Cardiac septum (tissue), 1 donor: ENCODE data around the gene COPS9. TPM values are rescaled to one million over a fixed set of nuclear protein-coding genes. Genes with fewer than 3 reads are reported as not detected.
A peak's percentile ranks its signal among the peaks of the same experiment; 100 is the strongest.

ENCODE experiments used
- DNase-seq: peaks from one replicate; pipeline ENCODE4 v3.0.0-alpha.2; 2020; ENCODE audit warnings: low spot score
- intact Hi-C: fragments of 100-400 bp; cut with DNase I; formaldehyde crosslinking; loops from one replicate; pipeline ENCODE4 v1.14.0; 2022
- total RNA-seq: library from RNA; stranded (reverse); fragmentation: NEBNext Ultra II Directional; extraction: Animal tissue kit (Norgen Biotek cat#: 25700); gene quantifications from one replicate; pipeline ENCODE4 v1.2.1, GENCODE V29; 2021
- donor health status: DM: no; HTN: no; CAD: no.

COPS9 gene
- total RNA-seq, 1 donor from 2014 or later = 149 TPM

DNA sequence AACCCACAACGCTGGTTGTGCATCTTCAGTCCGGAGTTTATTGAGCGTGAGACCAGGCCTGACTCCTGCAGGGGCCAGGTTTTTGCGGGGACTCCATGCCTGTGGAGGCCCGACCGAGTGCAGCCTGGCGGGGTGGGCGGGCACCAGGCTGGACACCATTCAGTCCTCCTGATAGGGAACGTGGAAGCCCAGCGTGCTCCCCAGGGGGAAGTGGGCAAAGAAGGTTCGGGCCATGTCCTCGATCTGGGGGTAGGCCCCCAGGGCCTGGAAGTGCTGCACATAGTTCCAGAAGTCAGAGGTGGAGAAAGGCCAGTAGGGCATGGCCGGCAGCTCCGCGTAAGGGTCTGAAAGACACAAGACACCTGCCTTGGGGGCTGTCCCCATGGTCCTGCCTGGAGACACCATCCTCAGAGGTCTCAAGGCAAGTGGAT, 2.9 kb upstream of the COPS9 start:
- DNase-seq = peak; percentile 51
- intact Hi-C loops = no loop called here

DNA sequence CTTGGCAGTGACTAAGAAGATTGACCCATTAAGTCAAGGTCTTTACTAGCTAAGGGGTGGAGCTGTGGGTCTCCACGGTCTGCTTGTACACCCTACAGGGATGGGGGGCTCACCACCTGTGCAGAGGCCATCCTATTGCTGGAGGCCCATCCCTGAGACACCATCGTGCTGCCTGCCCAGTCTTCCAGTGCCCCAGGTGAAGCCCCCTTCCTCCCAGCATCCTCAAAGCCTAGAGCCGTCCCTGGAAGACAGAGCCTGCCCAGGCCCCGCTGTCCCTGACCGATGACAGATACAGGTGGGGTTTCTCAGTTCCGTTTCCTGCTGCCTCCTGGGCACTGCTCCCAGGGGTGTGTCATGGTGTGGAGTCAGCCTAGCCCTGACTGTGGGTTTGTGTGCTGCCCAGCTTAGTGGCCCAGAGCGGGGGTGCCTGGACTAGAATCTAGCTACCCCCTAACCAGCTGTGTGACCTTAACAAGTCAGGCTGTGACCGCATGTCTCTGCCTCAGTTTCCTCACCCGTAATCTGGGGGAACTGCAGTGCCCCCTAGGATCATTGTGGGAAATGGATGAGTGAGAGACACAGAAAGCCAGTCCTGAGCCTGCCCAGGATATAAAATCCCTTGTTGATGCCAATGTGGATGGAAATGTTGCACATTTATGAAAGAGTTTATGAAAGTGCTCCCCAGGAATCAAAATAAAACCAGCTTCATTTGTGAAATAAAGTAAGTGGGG, 2.3 kb upstream of the COPS9 start:
- peak; percentile 66 for DNase-seq
- intact Hi-C loops = no loop called here

DNA sequence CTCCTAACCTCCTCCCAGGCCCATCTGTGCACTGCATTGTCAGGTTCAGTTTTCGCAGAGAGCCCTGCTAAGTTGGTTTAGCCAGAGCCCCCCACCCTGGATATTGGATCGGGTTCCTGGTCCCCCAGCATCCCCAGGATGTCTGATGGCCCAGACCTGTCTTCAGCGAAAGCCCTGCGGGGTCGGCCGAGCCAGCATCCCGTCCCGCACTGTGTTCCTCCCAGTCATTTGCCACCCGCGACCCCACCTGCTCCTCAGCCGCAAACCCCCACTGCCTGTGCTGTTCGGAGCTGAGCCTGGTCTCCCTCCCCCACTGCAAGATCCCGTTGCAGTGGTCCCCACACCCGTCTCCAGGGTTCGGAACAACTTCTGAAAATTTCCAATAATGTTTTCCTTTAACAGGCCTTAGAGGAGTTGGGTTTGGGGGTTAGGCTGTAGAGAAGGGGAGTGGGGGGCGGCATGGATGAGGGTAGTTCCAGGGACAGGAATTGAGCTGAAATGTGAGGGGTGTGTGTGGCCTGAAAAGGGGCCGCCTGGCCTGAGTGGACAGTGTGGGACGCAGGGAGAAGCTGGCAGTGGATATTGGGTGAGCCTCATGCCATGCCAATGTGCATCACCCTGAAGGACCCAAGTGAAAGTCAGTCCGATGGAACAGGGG, 1.6 kb upstream of the COPS9 start:
- intact Hi-C loops = no loop called here
- DNase-seq = peak; percentile 50

DNA sequence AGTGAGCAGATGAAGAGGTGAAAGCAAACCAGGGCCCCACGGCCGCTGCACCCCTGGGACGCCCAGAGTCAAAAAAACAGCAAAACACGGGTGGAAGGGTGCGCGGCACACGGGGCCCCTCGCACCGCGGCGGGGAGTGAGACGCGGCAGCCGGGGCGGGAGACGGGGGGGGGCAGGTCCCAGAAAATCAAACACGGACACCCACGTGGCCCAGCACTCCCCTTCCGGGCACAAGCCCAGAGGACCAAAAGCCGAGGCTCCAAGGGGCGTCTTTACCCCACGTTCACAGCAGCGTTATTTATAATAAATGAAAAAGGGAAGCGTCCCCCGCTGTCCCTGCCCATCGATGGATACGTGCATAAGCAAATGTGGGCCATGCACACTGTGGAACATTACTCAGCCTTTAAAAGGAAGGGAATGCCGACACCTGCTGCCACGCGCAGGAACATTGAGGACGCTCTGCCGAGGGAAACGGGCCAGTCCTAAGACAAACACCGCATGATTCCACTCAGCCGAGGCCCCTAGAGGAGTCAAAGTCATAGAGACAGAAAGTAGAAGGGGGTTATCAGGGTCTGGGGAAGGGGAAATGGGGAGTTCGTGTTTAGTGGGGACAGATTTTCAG, 677 bp upstream of the COPS9 start:
- intact Hi-C loops = no loop called here
- DNase-seq = peak; percentile 58

DNA sequence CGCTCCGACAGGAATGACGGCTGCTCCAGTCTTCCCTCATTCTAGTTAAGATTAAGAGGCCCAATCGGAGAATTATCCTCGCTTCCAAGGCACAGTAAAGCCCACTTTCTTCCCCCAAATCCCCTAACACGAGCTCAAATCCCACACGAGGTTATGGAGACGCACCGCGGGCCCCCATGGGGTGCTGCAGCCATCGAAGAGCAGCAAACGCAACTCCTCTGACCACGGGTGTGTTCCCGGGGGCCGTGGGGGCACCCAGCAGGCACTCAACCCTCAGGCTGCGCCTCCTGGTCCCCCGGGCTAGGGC, 446 bp downstream of the COPS9 start:
- no peak for DNase-seq
- intact Hi-C loops = no loop called here

DNA sequence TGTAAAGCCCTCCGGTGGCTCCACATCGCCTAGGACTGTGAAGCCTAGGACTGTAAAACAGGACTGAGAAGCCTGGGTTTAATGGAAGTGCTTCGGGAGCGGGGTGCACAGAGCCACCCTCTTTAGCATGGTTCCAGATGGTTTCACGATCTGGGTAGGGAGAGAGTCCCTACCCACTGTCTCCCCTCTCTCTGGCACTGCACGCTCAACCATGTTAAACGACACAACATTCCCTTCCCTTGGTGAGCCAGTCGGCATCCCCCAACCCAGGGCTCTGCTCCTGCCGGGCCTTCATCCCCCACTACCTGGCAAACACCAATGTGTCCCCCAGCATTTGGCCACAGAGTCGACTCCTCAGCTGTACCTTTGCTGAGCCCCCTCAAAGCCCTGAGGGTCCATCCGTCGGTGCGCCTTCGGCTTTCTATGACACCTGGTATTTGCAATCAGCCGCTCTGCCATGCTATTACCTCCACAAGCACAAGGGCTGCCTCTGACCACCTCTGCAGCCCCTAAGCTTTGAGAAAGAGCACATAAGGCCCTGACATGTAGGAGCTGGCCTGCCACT, 1.1 kb downstream of the COPS9 start:
- intact Hi-C loops = no loop called here
- DNase-seq = peak; percentile 51

DNA sequence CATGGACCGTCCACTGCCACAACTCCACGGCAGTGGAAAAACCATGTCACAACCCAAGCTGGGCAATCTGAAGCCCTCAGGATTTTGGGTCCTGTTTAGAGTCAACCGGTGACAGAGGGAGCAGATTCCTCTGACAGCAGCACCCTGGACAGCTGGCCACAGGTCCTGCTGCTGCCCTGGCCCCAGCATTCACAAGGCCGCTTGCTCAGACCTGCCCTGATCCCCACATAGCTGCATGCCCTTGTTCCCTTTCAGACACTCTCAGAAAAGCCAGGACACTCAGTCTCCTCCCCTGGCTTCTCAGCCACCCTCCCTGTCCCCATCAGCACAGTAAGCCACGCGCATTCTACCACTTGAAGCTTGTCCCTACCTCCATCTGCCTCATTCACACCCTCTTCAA, 1.6 kb downstream of the COPS9 start:
- DNase-seq = no peak
- intact Hi-C loops = no loop called here

DNA sequence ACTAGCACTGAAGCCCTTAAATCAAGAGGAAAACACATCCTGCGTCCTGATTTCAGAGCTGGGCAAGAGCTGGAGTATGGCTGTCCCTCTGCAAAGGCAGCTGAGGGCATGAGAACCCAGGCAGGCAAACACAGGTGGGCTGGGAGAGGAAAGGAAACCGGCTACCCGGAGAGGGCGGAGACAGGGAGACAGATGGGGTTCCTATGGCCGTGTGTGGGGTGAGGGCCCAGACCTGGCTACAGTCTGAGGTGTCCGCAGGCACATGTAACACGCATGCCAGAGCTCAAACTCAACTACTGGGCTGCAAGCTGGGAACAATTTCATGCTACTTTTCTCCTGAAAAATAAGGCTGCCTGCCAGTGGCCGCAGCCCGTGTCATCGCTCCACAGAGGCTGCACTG, 2.7 kb downstream of the COPS9 start:
- intact Hi-C loops = no loop called here
- DNase-seq = no peak

DNA sequence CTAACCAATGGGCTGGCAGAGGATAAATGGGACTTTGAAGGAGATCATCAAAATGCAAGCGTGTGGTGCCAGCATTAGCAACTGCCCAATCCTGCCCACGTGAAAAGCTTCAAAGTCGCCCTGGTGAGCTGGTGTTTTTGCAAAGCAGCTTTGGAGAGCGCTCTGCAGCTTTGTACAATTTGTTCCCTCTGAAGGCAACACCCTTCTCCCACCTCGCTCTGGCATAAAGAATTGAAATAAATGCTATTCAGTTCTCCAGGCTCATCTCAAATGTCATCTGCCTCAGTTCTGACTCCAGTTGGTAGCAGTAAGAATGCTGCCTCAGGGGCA, 3.5 kb downstream of the COPS9 start:
- DNase-seq = no peak
- intact Hi-C loops = no loop called here

DNA sequence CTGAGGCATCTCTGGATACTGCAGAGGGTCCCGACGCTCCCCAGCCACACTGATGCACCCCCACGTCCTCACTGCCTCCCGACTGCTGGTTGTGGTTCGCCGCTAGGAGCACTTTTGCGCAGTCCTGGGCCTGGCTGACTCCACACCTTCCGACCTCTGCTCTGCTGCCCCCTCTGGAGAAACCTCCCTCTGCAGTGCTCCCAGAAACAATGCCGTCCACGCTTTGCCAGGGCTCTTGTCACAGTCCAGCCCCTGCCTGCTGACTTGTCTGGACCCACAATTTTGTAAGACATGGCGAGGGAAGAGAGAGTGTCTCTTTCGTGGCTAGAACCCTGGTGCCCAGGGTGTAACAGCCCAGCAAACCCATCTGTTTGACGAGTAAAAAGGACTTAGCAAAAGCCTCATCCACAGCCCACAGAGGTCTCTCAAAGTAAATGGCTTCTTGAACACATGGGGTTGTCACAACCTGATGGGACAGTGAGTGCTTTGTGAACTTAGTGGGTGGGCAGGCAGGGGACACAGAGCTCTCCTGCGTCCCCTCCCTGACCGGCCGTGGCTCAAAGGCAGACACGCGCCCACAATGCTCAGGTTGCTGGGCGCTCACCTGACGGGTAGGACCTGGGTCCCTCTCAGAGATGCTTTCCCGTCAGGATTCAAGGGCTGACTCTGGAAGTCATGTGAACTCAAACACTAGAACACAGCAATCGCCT, 4.0 kb downstream of the COPS9 start:
- intact Hi-C loops = no loop called here
- peak; percentile 67 for DNase-seq

DNA sequence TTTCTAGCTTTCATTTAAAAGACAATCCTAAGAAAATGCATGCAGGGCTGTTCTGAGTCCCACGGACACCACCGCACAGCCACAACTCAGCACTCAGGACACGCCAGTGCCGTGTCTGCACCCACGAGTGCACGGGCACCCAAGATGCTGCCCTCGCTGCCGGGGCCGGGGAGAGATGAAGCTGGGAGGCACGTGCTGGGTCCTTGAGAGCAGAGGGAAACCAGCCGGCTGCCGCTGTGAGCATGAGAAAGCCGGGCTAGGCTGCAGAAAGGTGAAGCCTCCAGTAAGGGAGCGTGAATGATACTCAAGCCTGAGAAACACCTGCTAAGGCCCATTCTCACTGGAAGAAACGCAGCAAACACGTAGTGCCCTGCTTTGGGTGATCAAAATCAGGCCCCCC, 4.8 kb downstream of the COPS9 start:
- DNase-seq = peak; percentile 35
- intact Hi-C loops = no loop called here

DNA sequence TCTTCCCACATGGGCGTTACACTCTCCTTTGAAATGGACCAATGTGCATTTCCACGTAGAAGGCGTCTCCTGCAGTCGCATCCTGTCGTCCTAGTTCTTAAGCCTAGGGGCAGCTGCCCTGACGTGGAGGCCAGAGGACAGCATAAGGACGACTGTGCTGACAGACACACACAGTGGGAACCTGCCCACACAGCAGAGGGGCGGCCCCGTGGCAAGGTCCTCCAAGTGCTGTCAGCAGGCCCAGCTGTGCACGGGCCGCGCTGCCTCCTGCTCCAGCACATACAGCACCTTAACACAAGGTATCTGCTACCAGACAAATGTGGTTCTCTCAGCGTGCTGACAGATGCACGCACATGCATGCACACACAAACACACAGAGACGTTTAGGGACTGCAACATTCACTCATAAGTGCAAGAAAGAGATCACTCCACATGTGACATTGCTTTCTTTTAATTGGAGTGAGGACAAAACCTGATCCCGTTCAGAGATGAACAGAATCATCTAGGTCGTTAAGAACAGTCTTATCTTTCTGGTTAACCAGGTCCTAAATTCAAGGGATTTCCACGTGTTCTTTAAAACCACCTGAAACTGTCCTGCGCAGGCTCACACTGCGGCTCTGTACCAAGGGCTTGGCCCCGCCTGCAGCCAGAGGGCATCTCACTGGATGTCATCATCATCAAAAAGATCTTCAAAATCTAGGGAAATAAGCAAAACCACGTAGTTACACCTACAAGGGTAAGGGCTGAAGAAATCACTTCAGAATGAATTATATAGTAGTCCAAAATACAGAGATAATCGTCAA, 5.5 kb downstream of the COPS9 start:
- intact Hi-C loops = no loop called here
- peak; percentile 20 for DNase-seq

DNA sequence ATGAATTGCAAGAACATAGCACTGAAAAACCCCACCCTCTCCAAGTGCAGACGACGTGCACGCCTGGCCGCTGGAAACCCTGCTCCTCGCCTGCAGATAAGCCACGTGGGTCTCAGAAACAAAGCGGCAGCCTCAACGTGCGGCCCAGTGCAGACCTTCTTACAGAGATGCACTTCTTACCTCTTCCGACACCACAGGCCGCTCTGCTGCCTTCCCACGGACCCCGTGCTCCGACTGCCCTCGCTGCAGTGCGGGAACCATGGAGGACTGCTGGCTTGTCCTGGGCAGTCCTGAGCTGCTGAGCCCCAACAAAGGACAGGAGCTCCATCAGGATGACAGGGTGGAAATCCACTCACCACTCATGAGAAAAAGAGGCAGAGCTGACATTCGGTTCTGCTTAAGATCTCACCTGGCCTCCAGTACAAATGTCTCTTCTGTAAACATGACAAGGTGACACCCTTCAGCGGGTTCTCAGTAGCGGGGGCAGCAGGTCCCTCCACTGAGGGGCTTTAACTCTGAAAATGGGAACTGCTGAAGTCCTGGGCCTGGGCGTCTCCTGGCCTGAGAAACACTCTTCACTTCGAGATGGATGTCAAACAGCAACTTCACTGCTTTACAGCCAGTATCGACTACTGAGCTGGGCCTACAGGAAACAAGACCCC, 6.2 kb downstream of the COPS9 start:
- peak; percentile 65 for DNase-seq
- intact Hi-C loops = no loop called here

DNA sequence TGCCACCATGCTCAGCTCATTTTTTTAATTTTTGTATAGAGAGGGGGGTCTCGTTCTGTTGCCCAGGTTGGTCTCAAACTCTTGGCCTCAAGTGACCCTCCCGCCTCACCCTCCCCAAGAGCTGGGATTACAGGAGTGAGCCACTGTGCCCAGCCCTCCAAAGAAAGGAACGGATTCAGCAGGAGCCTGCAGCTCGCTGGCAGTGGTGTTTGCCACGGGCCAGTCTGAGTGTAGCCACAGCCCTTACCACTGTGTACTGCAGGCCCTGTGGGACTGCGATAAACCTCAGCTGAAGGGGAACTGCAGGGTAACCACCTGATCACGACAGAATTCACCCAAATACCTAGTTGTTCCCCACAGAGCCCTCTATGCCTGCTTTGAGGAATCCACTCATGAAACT, 6.8 kb downstream of the COPS9 start:
- peak; percentile 55 for DNase-seq
- intact Hi-C loops = no loop called here

DNA sequence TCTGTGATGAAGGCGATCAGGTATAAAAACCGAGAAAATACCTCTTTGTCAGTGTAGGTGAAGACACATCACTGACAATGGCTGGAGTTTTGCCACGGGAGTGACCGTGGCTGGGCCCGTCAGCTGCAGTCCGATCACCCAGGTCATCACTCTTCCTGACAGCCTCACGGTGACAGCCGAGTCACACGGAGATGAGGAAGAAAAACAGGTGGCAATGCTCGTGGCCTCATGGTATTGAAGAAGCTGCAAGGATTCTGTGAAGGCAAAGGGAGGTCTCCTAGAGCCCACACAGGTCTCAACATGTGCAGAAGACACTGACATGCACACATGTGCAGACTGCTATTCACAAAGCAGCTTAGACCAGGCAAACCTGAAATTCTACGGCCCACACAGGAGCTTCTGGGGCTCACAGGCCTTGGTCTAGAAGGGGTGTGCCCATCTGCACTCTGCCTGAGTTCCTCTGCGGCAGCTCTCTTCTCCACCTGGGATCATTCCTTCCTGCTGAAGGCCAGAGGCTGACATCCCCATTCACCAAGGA, 7.4 kb downstream of the COPS9 start:
- intact Hi-C loops = no loop called here

DNA sequence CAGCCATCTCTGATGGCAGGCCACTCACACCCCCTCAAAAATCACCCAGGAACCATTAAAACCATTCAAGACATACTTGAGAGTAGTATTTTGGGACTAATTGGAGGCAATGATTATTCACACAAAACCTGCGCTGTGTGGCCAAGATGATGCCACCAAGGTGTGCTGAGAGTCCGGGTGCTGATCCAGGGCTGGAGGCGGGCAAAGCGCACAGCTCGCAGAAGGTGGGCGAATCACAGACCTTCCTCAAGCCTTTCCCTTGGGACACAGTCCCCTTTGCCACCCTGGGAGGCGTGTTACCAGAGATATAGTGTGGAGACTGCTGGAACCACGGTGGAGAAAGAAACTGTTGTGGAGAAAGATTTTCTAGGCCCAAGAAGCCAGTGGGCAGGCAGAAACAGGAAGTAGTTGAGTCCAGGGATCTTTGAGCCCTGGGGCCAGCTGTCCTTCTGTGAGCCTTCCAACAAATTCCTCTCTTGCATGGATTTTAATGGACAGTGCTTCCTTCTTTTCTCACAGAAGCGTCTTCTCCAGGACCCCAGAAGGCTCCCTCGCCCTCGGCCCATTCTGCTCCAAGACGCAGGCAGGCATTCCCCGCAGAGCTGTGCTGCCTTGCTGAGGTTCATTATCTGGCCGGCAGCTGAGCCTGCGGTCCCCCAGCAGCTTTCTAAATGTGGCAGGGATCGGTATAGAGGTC, 8.0 kb downstream of the COPS9 start:
- intact Hi-C loops = no loop called here
- peak; percentile 61 for DNase-seq

More for the DNA sequence above, 7.4 kb downstream of the COPS9 start:
- DNase-seq = peak; percentile 31

DNA sequence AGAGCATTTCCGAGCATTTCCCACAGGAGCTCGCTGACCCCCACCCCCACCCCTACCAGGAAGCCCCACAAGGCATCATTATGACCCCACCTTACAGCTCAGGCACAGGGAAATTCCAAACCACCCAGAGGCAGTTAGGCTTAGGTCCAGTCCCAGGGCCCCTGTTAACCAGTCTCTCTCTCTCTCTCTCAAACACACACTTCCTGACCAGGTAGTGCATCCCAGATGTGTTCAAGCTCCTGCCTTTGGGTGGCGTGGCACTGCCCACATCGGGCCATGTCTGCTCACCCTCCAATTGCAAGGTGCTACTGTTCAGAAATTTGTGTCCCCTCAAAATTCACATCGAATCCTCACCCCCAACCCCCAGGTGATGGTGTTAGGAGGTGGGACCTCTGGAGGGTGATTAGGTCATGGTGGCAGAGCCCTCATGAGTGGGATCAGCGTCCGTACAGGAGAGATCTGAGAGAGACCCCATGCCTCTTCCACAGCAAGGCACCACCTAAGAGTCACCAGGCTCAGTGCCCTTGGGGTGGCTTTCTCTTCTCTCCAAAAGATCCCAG, 8.8 kb downstream of the COPS9 start:
- intact Hi-C loops = no loop called here
- no peak for DNase-seq

DNA sequence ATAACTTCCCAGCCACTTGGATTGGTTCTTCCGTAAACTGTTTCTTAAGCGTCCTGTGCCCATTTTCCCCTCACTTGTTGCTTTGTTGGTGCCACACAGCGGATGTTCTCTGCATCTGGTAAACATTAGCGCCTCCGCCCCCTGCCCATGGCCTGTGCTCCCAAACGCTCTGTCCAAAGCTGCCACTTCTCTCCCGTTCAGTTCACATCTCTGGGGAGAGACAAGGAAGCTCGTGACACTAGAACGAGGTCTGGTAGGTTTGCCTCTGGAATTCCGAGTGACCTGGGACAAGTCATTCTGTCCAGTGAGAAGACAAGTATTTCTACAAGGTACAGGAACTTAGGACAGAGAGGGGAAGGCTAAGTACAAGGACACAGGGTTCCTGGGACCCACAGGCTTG, 9.4 kb downstream of the COPS9 start:
- peak; percentile 55 for DNase-seq
- intact Hi-C loops = no loop called here
